HepG2 (cell line): ENCODE data around the gene PCIF1. TPM values are rescaled to one million over a fixed set of nuclear protein-coding genes. Genes with fewer than 3 reads are reported as not detected.
A peak's percentile ranks its signal among the peaks of the same experiment; 100 is the strongest.

ENCODE experiments used
- AGO2 ChIP-seq: fragments of 200-400 bp; formaldehyde crosslinking; optimal IDR thresholded peaks from 2 replicates; pipeline ENCODE3; 2017; ENCODE audit warnings: mild to moderate bottlenecking, low read depth, low read length, moderate library complexity
- CC2D1A ChIP-seq: sonication (generic); formaldehyde crosslinking; IDR thresholded peaks from 2 replicates; pipeline ENCODE4 v1.8.1; 2023; ENCODE audit warnings: mild to moderate bottlenecking, missing genetic modification reagents
- CENPBD1 ChIP-seq: sonication (generic); formaldehyde crosslinking; IDR thresholded peaks from 2 replicates; pipeline ENCODE4 v1.8.0; 2022; ENCODE audit warnings: missing genetic modification reagents, low read depth, mild to moderate bottlenecking, borderline replicate concordance
- E2F1 ChIP-seq: sonication (generic); formaldehyde crosslinking; IDR thresholded peaks from 2 replicates; pipeline ENCODE4 v1.5.0; 2020; ENCODE audit warnings: missing genetic modification reagents
- FLYWCH1 ChIP-seq: sonication (generic); formaldehyde crosslinking; IDR thresholded peaks from 2 replicates; pipeline ENCODE4 v1.8.1; 2023; ENCODE audit warnings: mild to moderate bottlenecking, missing genetic modification reagents
- GPBP1L1 ChIP-seq: sonication (generic); formaldehyde crosslinking; IDR thresholded peaks from 2 replicates; pipeline ENCODE4 v1.5.0; 2020; ENCODE audit warnings: mild to moderate bottlenecking, missing genetic modification reagents
- GTF3A ChIP-seq: sonication (generic); formaldehyde crosslinking; conservative IDR thresholded peaks from 2 replicates; pipeline ENCODE4 v1.4.0; 2020; ENCODE audit warnings: mild to moderate bottlenecking, missing genetic modification reagents
- MAF1 ChIP-seq: sonication (generic); formaldehyde crosslinking; IDR thresholded peaks from 2 replicates; pipeline ENCODE4 v1.5.0; 2020; ENCODE audit warnings: missing genetic modification reagents, borderline replicate concordance
- MEIS2 ChIP-seq: sonication (generic); formaldehyde crosslinking; IDR thresholded peaks from 2 replicates; pipeline ENCODE4 v1.9.0; 2021; ENCODE audit warnings: mild to moderate bottlenecking, missing genetic modification reagents
- MIXL1 ChIP-seq: IDR thresholded peaks from 2 replicates; pipeline ENCODE4 v1.6.1; 2016
- PHB2 ChIP-seq: fragments of 450-650 bp; IDR thresholded peaks from 2 replicates; pipeline ENCODE4 v1.6.1; 2018; ENCODE audit not compliant: partially characterized antibody
- SKI ChIP-seq: fragments of 450-650 bp; IDR thresholded peaks from one replicate; pipeline ENCODE4 v1.6.1; 2018; ENCODE audit warnings: mild to moderate bottlenecking; ENCODE audit not compliant: partially characterized antibody
- SNAPC2 ChIP-seq: sonication (generic); formaldehyde crosslinking; IDR thresholded peaks from 2 replicates; pipeline ENCODE4 v1.8.1; 2022; ENCODE audit warnings: mild to moderate bottlenecking, missing genetic modification reagents
- UBTF ChIP-seq: sonication (generic); formaldehyde crosslinking; IDR thresholded peaks from 2 replicates; pipeline ENCODE4 v1.4.0; 2020; ENCODE audit warnings: mild to moderate bottlenecking, missing genetic modification reagents
- ZBED4 ChIP-seq: sonication (generic); formaldehyde crosslinking; IDR thresholded peaks from 2 replicates; pipeline ENCODE4 v1.4.0; 2020; ENCODE audit warnings: missing genetic modification reagents, borderline replicate concordance
- ZMYM2 ChIP-seq: sonication (generic); formaldehyde crosslinking; IDR thresholded peaks from 2 replicates; pipeline ENCODE4 v1.8.0; 2022; ENCODE audit warnings: mild to moderate bottlenecking, missing genetic modification reagents
- ZNF296 ChIP-seq: sonication (generic); formaldehyde crosslinking; conservative IDR thresholded peaks from 2 replicates; pipeline ENCODE4 v1.5.0; 2020; ENCODE audit warnings: mild to moderate bottlenecking, missing genetic modification reagents
- ZNF329 ChIP-seq: sonication (generic); formaldehyde crosslinking; IDR thresholded peaks from 2 replicates; pipeline ENCODE4 v1.9.0; 2021; ENCODE audit warnings: low read depth, mild to moderate bottlenecking, missing genetic modification reagents
- ZNF362 ChIP-seq: sonication (generic); formaldehyde crosslinking; IDR thresholded peaks from 2 replicates; pipeline ENCODE4 v1.4.0; 2020; ENCODE audit warnings: missing genetic modification reagents, mild to moderate bottlenecking, borderline replicate concordance
- ZNF367 ChIP-seq: sonication (generic); formaldehyde crosslinking; IDR thresholded peaks from 2 replicates; pipeline ENCODE4 v1.4.0; 2020; ENCODE audit warnings: missing genetic modification reagents, borderline replicate concordance
- polyA plus RNA-seq, 8 experiments: library from polyadenylated mRNA; depleted of rRNA in 3 of 8; stranded (reverse) in 7 of 8; unstranded in 1 of 8; fragments of >200 nt; fragmentation: Illumina TruSeq in 4 of 8; extraction: Trizol in 4 of 8; gene quantifications; 2 replicates each; pipeline versions ENCODE4 v1.2.1 to v1.2.3, GENCODE V29; 2011 to 2016; ENCODE audit warnings: low read depth in 4 of 8, missing spikeins in 1 of 8, mixed read lengths in 1 of 8; ENCODE audit not compliant: insufficient read depth in 1 of 8
- total RNA-seq, 5 experiments: library from RNA; depleted of rRNA; stranded (reverse); fragments of >200 nt; fragmentation: Illumina TruSeq; extraction: Trizol; gene quantifications; 2 replicates each; pipeline ENCODE4 v1.2.3, GENCODE V29; 2016; ENCODE audit warnings: low read depth in 1 of 5

Gene PCIF1
- total and polyA plus RNA-seq, 2 of the 13 experiments (the other 11 are each of a cell fraction or from before 2014, with no cell fraction given), result 20.9 to 24.4 TPM

GRCh38 chr20:45909336-45909808, 25.1 kb upstream of the PCIF1 start (continued):
- TF ChIP-seq ZBED4 (CRISPR knock-in tag) (peak; percentile 51; the same call in 1 of the 2 replicates), E2F1 (CRISPR knock-in tag) (no peak), ZNF296 (CRISPR knock-in tag) (0 out of 2 replicates have a peak, but pooled peaks have one; percentile 46), MIXL1 (CRISPR knock-in tag) (peak; percentile 59; the same call in 1 of the 2 replicates), SKI (peak; percentile 31), AGO2 (no peak), SNAPC2 (no peak), ZMYM2 (CRISPR knock-in tag) (peak; percentile 23; the same call in 1 of the 2 replicates), GTF3A (no peak; the same call in 1 of the 2 replicates), ZNF329 (CRISPR knock-in tag) (0 out of 2 replicates have a peak, but pooled peaks have one; percentile 38), MEIS2 (CRISPR knock-in tag) (0 out of 2 replicates have a peak, but pooled peaks have one; percentile 23), CC2D1A (CRISPR knock-in tag) (no peak), CENPBD1 (CRISPR knock-in tag) (no peak), PHB2 (no peak), UBTF (CRISPR knock-in tag) (no peak; the same call in 1 of the 2 replicates), GPBP1L1 (no peak), ZNF362 (CRISPR knock-in tag) (no peak), ZNF367 (CRISPR knock-in tag) (no peak), MAF1 (CRISPR knock-in tag) (no peak; the same call in 1 of the 2 replicates), FLYWCH1 (CRISPR knock-in tag) (no peak)
